Nephron (organoid): ENCODE measurements around the gene PTPRN2.

Experiments used
- H3K27ac Mint-ChIP-seq, 3 experiments: 2 replicates each; pipeline ENCODE4 v1.8.0; 2020; ENCODE audit warnings: mixed read lengths in 3 of 3, mild to moderate bottlenecking in 2 of 3, moderate library complexity in 1 of 3
- H3K27me3 Mint-ChIP-seq: 2 replicates; pipeline ENCODE4 v1.8.0; 2021; ENCODE audit warnings: low read depth, mild to moderate bottlenecking, moderate library complexity, mixed read lengths
- H3K36me3 Mint-ChIP-seq: 2 replicates; pipeline ENCODE4 v1.8.0; 2020; ENCODE audit warnings: low read depth, mixed read lengths
- H3K4me1 Mint-ChIP-seq: 2 replicates; pipeline ENCODE4 v1.8.0; 2020; ENCODE audit warnings: mixed read lengths
- H3K4me3 Mint-ChIP-seq, 3 experiments: 2 replicates each; pipeline ENCODE4 v1.8.0; 2020; ENCODE audit warnings: mild to moderate bottlenecking in 3 of 3, mixed read lengths in 3 of 3, moderate library complexity in 2 of 3
- H3K9me3 Mint-ChIP-seq: 2 replicates; pipeline ENCODE4 v1.8.0; 2020; ENCODE audit warnings: mixed read lengths
- CTCF ChIP-seq, 3 experiments: fragments of 200-600 bp; sonication (generic); IDR thresholded peaks; one replicate each; pipeline ENCODE4 v1.5.0; 2021; ENCODE audit warnings: antibody characterized with exemption in 3 of 3; ENCODE audit not compliant: unreplicated experiment in 3 of 3

PTPRN2 gene

GRCh38 chr7:158252081-158252836 lies 335.4 kb downstream of the PTPRN2 start:
- peaks cover 10% of the 10 kb centered on the region for H3K27me3 Mint-ChIP-seq
- no peaks in the 10 kb centered on the region for H3K4me1 Mint-ChIP-seq
- H3K4me3 Mint-ChIP-seq: no peak overlapping the region
- H3K9me3 Mint-ChIP-seq: no peaks in the 10 kb centered on the region
- H3K27ac Mint-ChIP-seq: no peak overlapping the region
- TF ChIP-seq CTCF (IDR thresholded peaks at IDR 0.05; ENCODE audit: unreplicated experiment in 3 of 3): no peak
- no peaks in the 10 kb centered on the region for H3K36me3 Mint-ChIP-seq

DNA sequence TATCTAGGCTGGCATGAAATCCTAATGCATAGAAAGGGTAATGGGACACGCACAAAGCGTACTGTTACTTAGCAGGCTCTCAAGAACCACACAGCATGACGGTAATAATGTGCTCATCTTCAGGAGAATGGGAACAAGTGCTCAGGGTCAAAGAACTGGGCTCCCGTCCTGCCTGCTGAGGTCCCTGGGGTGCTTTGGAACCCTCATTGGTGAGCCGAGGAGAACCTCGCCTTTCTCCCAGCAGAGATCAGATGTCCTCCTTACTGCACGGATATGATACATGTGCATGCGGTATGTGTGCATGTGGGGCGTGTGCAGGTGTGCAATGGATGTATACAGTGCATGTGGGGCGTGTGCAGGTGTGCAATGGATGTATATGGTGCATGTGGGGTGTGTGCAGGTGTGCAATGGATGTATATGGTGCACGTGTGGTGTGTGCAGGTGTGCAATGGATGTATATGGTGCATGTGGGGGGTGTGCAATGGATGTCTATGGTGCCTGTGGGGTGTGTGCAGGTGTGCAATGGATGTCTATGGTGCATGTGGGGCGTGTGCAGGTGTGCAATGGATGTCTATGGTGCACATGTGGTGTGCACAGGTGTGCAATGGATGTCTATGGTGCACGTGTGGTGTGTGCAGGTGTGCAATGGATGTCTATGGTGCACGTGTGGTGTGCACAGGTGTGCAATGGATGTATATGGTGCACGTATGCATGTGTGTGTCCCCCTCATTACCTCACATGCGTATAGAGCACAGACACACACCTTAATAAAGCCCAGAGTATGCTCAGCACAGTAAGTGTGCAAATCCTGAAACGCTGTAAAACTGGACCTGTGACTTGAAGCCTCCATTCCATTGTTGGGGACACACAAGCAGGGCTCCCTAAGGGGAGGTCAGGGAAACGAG lies 336.3 kb downstream of the PTPRN2 start:
- no peaks in the 10 kb centered on the region for H3K4me1 Mint-ChIP-seq
- no peaks in the 10 kb centered on the region for H3K9me3 Mint-ChIP-seq
- H3K36me3 Mint-ChIP-seq: no peaks in the 10 kb centered on the region
- no peak overlapping the region for H3K27ac Mint-ChIP-seq
- H3K27me3 Mint-ChIP-seq: peaks cover 10% of the 10 kb centered on the region
- H3K4me3 Mint-ChIP-seq: no peak overlapping the region
- no peak for TF ChIP-seq CTCF (IDR thresholded peaks at IDR 0.05; ENCODE audit: unreplicated experiment in 3 of 3)

DNA sequence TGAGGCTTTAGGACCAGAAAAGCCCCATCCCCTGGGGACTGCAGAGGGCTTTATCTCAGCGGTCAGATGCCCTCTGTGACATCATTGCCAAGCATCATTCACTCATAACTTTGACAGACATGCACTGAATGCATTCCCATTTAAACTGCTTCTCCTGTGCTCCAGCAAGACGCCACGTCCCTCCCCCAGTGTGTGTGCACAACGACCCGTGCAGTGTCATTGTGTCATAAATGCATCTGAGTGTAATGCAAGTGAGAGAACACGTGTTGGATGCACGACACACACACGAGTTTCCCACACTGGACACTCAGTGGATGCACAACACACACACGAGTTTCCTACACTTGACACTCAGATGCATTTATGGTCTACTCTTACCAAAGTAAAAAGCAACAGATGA lies 337.9 kb downstream of the PTPRN2 start:
- Mint-ChIP-seq H3K4me3 (no peak overlapping the region), H3K27ac (no peak overlapping the region), H3K27me3 (peaks cover 10% of the 10 kb centered on the region), H3K9me3 (no peaks in the 10 kb centered on the region), H3K4me1 (no peaks in the 10 kb centered on the region), H3K36me3 (no peaks in the 10 kb centered on the region)
- no peak for TF ChIP-seq CTCF (IDR thresholded peaks at IDR 0.05; ENCODE audit: unreplicated experiment in 3 of 3)

DNA sequence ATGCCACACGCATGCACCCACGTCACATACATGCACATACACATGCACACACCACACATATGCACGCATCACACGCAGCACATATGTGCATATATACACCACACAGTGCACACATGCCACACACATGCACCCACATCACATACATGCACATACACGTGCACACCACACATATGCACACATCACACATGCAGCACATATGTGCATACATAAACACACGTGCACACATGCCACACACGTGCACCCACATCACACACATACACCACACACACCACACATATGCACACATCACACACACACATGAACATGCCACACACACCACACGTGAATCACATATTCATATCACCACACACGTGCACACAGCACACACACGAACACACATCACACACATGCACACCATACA lies 338.8 kb downstream of the PTPRN2 start:
- no peaks in the 10 kb centered on the region for H3K9me3 Mint-ChIP-seq
- no peaks in the 10 kb centered on the region for H3K36me3 Mint-ChIP-seq
- peaks cover 10% of the 10 kb centered on the region for H3K27me3 Mint-ChIP-seq
- H3K27ac Mint-ChIP-seq: no peak overlapping the region
- TF ChIP-seq CTCF (IDR thresholded peaks at IDR 0.05; ENCODE audit: unreplicated experiment in 3 of 3): no peak
- H3K4me1 Mint-ChIP-seq: no peaks in the 10 kb centered on the region
- no peak overlapping the region for H3K4me3 Mint-ChIP-seq

GRCh38 chr7:158247758-158248487 lies 339.7 kb downstream of the PTPRN2 start:
- no peaks in the 10 kb centered on the region for H3K9me3 Mint-ChIP-seq
- H3K4me1 Mint-ChIP-seq: no peaks in the 10 kb centered on the region
- no peak overlapping the region for H3K27ac Mint-ChIP-seq
- H3K36me3 Mint-ChIP-seq: no peaks in the 10 kb centered on the region
- peaks cover 10% of the 10 kb centered on the region for H3K27me3 Mint-ChIP-seq
- TF ChIP-seq CTCF (IDR thresholded peaks at IDR 0.05; ENCODE audit: unreplicated experiment in 3 of 3): no peak
- H3K4me3 Mint-ChIP-seq: no peak overlapping the region
